ENCODE results near the gene HMGCR. TPM values are rescaled to one million over a fixed set of nuclear protein-coding genes. Genes with fewer than 3 reads are reported as not detected.

The HMGCR gene
- total RNA-seq, 1 donor from 2014 or later = 123 TPM

- Mint-ChIP-seq H3K4me1 (ENCODE audit: low read depth) (peaks cover 4% of the 10 kb centered on the region), H3K27ac (peak overlapping the region; percentile 50), H3K4me3 (ENCODE audit: low read depth) (no peak overlapping the region), H3K36me3 (ENCODE audit: low read depth) (peaks cover 16% of the 10 kb centered on the region), H3K27me3 (ENCODE audit: low read depth) (no peaks in the 10 kb centered on the region), H3K9me3 (no peaks in the 10 kb centered on the region)
- no peak for DNase-seq (ENCODE audit: low spot score)
- intact Hi-C loops (cut with micrococcal nuclease) = no loop called here
These were observed 30.4 kb downstream of the HMGCR start for GRCh38 chr5:75367401-75367800.

- no peak overlapping the region for H3K4me3 Mint-ChIP-seq (ENCODE audit: low read depth)
- peaks cover 10% of the 10 kb centered on the region for H3K36me3 Mint-ChIP-seq (ENCODE audit: low read depth)
- DNase-seq (ENCODE audit: low spot score) = no peak
- intact Hi-C loops (cut with micrococcal nuclease) = no loop called here
- H3K27me3 Mint-ChIP-seq (ENCODE audit: low read depth) = no peaks in the 10 kb centered on the region
- H3K27ac Mint-ChIP-seq = no peak overlapping the region
- peaks cover 4% of the 10 kb centered on the region for H3K4me1 Mint-ChIP-seq (ENCODE audit: low read depth)
- H3K9me3 Mint-ChIP-seq = no peaks in the 10 kb centered on the region
These were observed 31.4 kb downstream of the HMGCR start for GRCh38 chr5:75368391-75368790.

- Mint-ChIP-seq H3K36me3 (ENCODE audit: low read depth) (peaks cover 28% of the 10 kb centered on the region), H3K4me3 (ENCODE audit: low read depth) (no peak overlapping the region), H3K27me3 (ENCODE audit: low read depth) (no peaks in the 10 kb centered on the region), H3K9me3 (no peaks in the 10 kb centered on the region), H3K27ac (no peak overlapping the region), H3K4me1 (ENCODE audit: low read depth) (no peaks in the 10 kb centered on the region)
- no peak for DNase-seq (ENCODE audit: low spot score)
- intact Hi-C loops (cut with micrococcal nuclease) = no loop called here
These were observed 36.8 kb downstream of the HMGCR start for GRCh38 chr5:75373862-75374261.

GRCh38 chr5:75374394-75374814 is 37.4 kb downstream of the HMGCR start:
- no peak overlapping the region for H3K27ac Mint-ChIP-seq
- H3K4me1 Mint-ChIP-seq (ENCODE audit: low read depth) = no peaks in the 10 kb centered on the region
- intact Hi-C loops (cut with micrococcal nuclease) = no loop called here
- no peaks in the 10 kb centered on the region for H3K27me3 Mint-ChIP-seq (ENCODE audit: low read depth)
- H3K9me3 Mint-ChIP-seq = no peaks in the 10 kb centered on the region
- no peak for DNase-seq (ENCODE audit: low spot score)
- peaks cover 33% of the 10 kb centered on the region for H3K36me3 Mint-ChIP-seq (ENCODE audit: low read depth)
- no peak overlapping the region for H3K4me3 Mint-ChIP-seq (ENCODE audit: low read depth)

- Mint-ChIP-seq H3K9me3 (no peaks in the 10 kb centered on the region), H3K27ac (no peak overlapping the region), H3K4me1 (ENCODE audit: low read depth) (no peaks in the 10 kb centered on the region), H3K4me3 (ENCODE audit: low read depth) (no peak overlapping the region), H3K36me3 (ENCODE audit: low read depth) (peaks cover 43% of the 10 kb centered on the region), H3K27me3 (ENCODE audit: low read depth) (no peaks in the 10 kb centered on the region)
- no peak for DNase-seq (ENCODE audit: low spot score)
- intact Hi-C loops (cut with micrococcal nuclease) = no loop called here
These were observed 38.4 kb downstream of the HMGCR start for GRCh38 chr5:75375414-75375813.

GRCh38 chr5:75380099-75380498 is 43.1 kb downstream of the HMGCR start:
- peaks cover 67% of the 10 kb centered on the region for H3K36me3 Mint-ChIP-seq (ENCODE audit: low read depth)
- H3K4me1 Mint-ChIP-seq (ENCODE audit: low read depth) = peaks cover 14% of the 10 kb centered on the region
- no peak overlapping the region for H3K27ac Mint-ChIP-seq
- H3K27me3 Mint-ChIP-seq (ENCODE audit: low read depth) = no peaks in the 10 kb centered on the region
- no peaks in the 10 kb centered on the region for H3K9me3 Mint-ChIP-seq
- no peak overlapping the region for H3K4me3 Mint-ChIP-seq (ENCODE audit: low read depth)
- intact Hi-C loops (cut with micrococcal nuclease) = no loop called here
- no peak for DNase-seq (ENCODE audit: low spot score)

- intact Hi-C loops (cut with micrococcal nuclease) = no loop called here
- Mint-ChIP-seq H3K4me3 (ENCODE audit: low read depth) (no peak overlapping the region), H3K4me1 (ENCODE audit: low read depth) (peaks cover 14% of the 10 kb centered on the region), H3K27me3 (ENCODE audit: low read depth) (no peaks in the 10 kb centered on the region), H3K27ac (no peak overlapping the region), H3K9me3 (no peaks in the 10 kb centered on the region), H3K36me3 (ENCODE audit: low read depth) (peaks cover 61% of the 10 kb centered on the region)
- DNase-seq (ENCODE audit: low spot score) = no peak
These were observed 44.4 kb downstream of the HMGCR start for GRCh38 chr5:75381456-75381855.

GRCh38 chr5:75384218-75384617 is 47.2 kb downstream of the HMGCR start:
- Mint-ChIP-seq H3K4me1 (ENCODE audit: low read depth) (peaks cover 15% of the 10 kb centered on the region), H3K36me3 (ENCODE audit: low read depth) (peaks cover 73% of the 10 kb centered on the region), H3K9me3 (no peaks in the 10 kb centered on the region), H3K27me3 (ENCODE audit: low read depth) (no peaks in the 10 kb centered on the region), H3K4me3 (ENCODE audit: low read depth) (no peak overlapping the region), H3K27ac (no peak overlapping the region)
- intact Hi-C loops (cut with micrococcal nuclease) = no loop called here
- no peak for DNase-seq (ENCODE audit: low spot score)

- H3K9me3 Mint-ChIP-seq = peaks cover 4% of the 10 kb centered on the region
- DNase-seq (ENCODE audit: low spot score) = no peak
- peaks cover 64% of the 10 kb centered on the region for H3K36me3 Mint-ChIP-seq (ENCODE audit: low read depth)
- no peaks in the 10 kb centered on the region for H3K27me3 Mint-ChIP-seq (ENCODE audit: low read depth)
- peaks cover 21% of the 10 kb centered on the region for H3K4me1 Mint-ChIP-seq (ENCODE audit: low read depth)
- H3K27ac Mint-ChIP-seq = no peak overlapping the region
- intact Hi-C loops (cut with micrococcal nuclease) = no loop called here
- H3K4me3 Mint-ChIP-seq (ENCODE audit: low read depth) = no peak overlapping the region
These were observed 50.8 kb downstream of the HMGCR start for GRCh38 chr5:75387806-75388205.

GRCh38 chr5:75389430-75389829 is 52.4 kb downstream of the HMGCR start:
- Mint-ChIP-seq H3K4me3 (ENCODE audit: low read depth) (no peak overlapping the region), H3K27ac (peak overlapping the region; percentile 2), H3K9me3 (peaks cover 4% of the 10 kb centered on the region), H3K36me3 (ENCODE audit: low read depth) (peaks cover 49% of the 10 kb centered on the region), H3K4me1 (ENCODE audit: low read depth) (peaks cover 13% of the 10 kb centered on the region), H3K27me3 (ENCODE audit: low read depth) (no peaks in the 10 kb centered on the region)
- no peak for DNase-seq (ENCODE audit: low spot score)
- intact Hi-C loops (cut with micrococcal nuclease) = no loop called here

- Mint-ChIP-seq H3K4me3 (ENCODE audit: low read depth) (no peak overlapping the region), H3K27me3 (ENCODE audit: low read depth) (no peaks in the 10 kb centered on the region), H3K27ac (no peak overlapping the region), H3K9me3 (no peaks in the 10 kb centered on the region), H3K4me1 (ENCODE audit: low read depth) (no peaks in the 10 kb centered on the region), H3K36me3 (ENCODE audit: low read depth) (peaks cover 22% of the 10 kb centered on the region)
- no peak for DNase-seq (ENCODE audit: low spot score)
- intact Hi-C loops (cut with micrococcal nuclease) = no loop called here
These were observed 58.3 kb downstream of the HMGCR start for GRCh38 chr5:75395277-75395676.

GRCh38 chr5:75405296-75405695 is 68.3 kb downstream of the HMGCR start:
- no peaks in the 10 kb centered on the region for H3K27me3 Mint-ChIP-seq (ENCODE audit: low read depth)
- H3K36me3 Mint-ChIP-seq (ENCODE audit: low read depth) = peaks cover 33% of the 10 kb centered on the region
- no peak overlapping the region for H3K4me3 Mint-ChIP-seq (ENCODE audit: low read depth)
- H3K27ac Mint-ChIP-seq = no peak overlapping the region
- peaks cover 4% of the 10 kb centered on the region for H3K4me1 Mint-ChIP-seq (ENCODE audit: low read depth)
- H3K9me3 Mint-ChIP-seq = no peaks in the 10 kb centered on the region
- no peak for DNase-seq (ENCODE audit: low spot score)
- intact Hi-C loops (cut with micrococcal nuclease) = no loop called here
